HepG2 (cell line): ENCODE results near the gene ADGRE2. TPM values are rescaled to one million over a fixed set of nuclear protein-coding genes. Genes with fewer than 3 reads are reported as not detected.

Experiments
- ATAC-seq: fragments of 200-7000 bp; cut with Tn5 transposase; 3 replicates; pipeline ENCODE4 v1.9.1; 2020; ENCODE audit warnings: mild to moderate bottlenecking, moderate library complexity
- BruUV-seq: library from RNA; stranded (reverse); fragments of 400-500 nt; replicated peaks from 2 replicates; lab custom pipeline; 2021; lab: Mats Ljungman, UMichigan
- CTCF ChIA-PET: fragments of 300-600 bp; formaldehyde crosslinking; extraction: SDS; loops from one replicate; lab custom pipeline; 2021; ENCODE audit warnings: low total read pairs, inconsistent platforms, low intra/inter-chr PET ratio; lab: Yijun Ruan, JAX
- POLR2A ChIA-PET: fragments of 350-600 bp; sonication (Branson Sonifier 250); formaldehyde crosslinking; loops from one replicate; lab custom pipeline; 2020; ENCODE audit warnings: antibody characterized with exemption, inconsistent platforms; lab: Yijun Ruan, JAX
- DNase-seq: peaks from one replicate; pipeline ENCODE4 v3.0.0-alpha.2; 2015; ENCODE audit warnings: low spot score
- FAIRE-seq: peaks from 3 replicates; lab custom pipeline; 2011; peaks lifted over from hg19 to GRCh38; lab: Jason Lieb, UNC
- H2AFZ ChIP-seq: one replicate; pipeline ENCODE4 v1.6.1; 2011; ENCODE audit warnings: low read length, inconsistent platforms
- H3K27ac ChIP-seq: fragments of 300-600 bp; 3 replicates; pipeline ENCODE4 v1.8.0; 2011; ENCODE audit warnings: mixed run types, mild to moderate bottlenecking, mixed read lengths, low read length, inconsistent platforms; ENCODE audit not compliant: insufficient read depth; ENCODE audit errors: extremely low read length
- H3K27me3 ChIP-seq, 2 experiments: fragments of 200-600 bp in 1 of 2; 2 replicates in 1 of 2; 3 replicates in 1 of 2; pipeline versions ENCODE4 v1.6.0 to v1.8.0; 2011; ENCODE audit warnings: low read length in 2 of 2, mild to moderate bottlenecking in 2 of 2, moderate library complexity in 2 of 2, inconsistent platforms in 1 of 2; ENCODE audit not compliant: insufficient read depth in 2 of 2, control insufficient read depth in 1 of 2
- H3K36me3 ChIP-seq, 2 experiments: fragments of 200-600 bp in 1 of 2; replicated peaks in 1 of 2; 2 replicates in 1 of 2; 3 replicates in 1 of 2; pipeline versions ENCODE4 v1.5.1 to v1.8.0; 2011; ENCODE audit warnings: low read length in 2 of 2, inconsistent platforms in 1 of 2; ENCODE audit not compliant: insufficient read depth in 2 of 2, control insufficient read depth in 1 of 2
- H3K4me1 ChIP-seq: 2 replicates; pipeline ENCODE4 v1.5.1; 2012; ENCODE audit warnings: low read length, inconsistent platforms; ENCODE audit not compliant: insufficient read depth
- H3K4me2 ChIP-seq: 2 replicates; pipeline ENCODE4 v1.6.0; 2011; ENCODE audit warnings: low read depth, low read length, inconsistent platforms
- H3K4me3 ChIP-seq, 3 experiments: fragments of 200-600 bp in 1 of 3; sonication (generic), shearing (Covaris generic) in 1 of 3; replicated peaks in 1 of 3; 2 replicates each; pipeline ENCODE4 v1.5.1; 2011 to 2016; ENCODE audit warnings: low read length in 3 of 3, inconsistent platforms in 2 of 3, low read depth in 2 of 3, mild to moderate bottlenecking in 2 of 3, control low read depth in 1 of 3, mixed read lengths in 1 of 3; ENCODE audit not compliant: insufficient read depth in 1 of 3
- H3K79me2 ChIP-seq: one replicate; pipeline ENCODE4 v1.6.1; 2011; ENCODE audit warnings: low read length, inconsistent platforms; ENCODE audit not compliant: insufficient read depth
- H3K9ac ChIP-seq: 2 replicates; pipeline ENCODE4 v1.6.0; 2011; ENCODE audit warnings: mild to moderate bottlenecking, low read depth, low read length, inconsistent platforms; ENCODE audit not compliant: insufficient read depth
- H3K9me3 ChIP-seq: 2 replicates; pipeline ENCODE4 v1.5.1; 2012; ENCODE audit warnings: mild to moderate bottlenecking, low read length
- H4K20me1 ChIP-seq: 2 replicates; pipeline ENCODE4 v1.6.0; 2011; ENCODE audit warnings: inconsistent platforms, mild to moderate bottlenecking, low read length, moderate library complexity; ENCODE audit not compliant: insufficient read depth
- DNMT1 ChIP-seq: sonication (generic); formaldehyde crosslinking; IDR thresholded peaks from 2 replicates; pipeline ENCODE4 v1.5.1; 2020; ENCODE audit warnings: mild to moderate bottlenecking, missing genetic modification reagents
- ETS1 ChIP-seq: sonication (generic); formaldehyde crosslinking; IDR thresholded peaks from 2 replicates; pipeline ENCODE4 v1.4.0; 2020; ENCODE audit warnings: missing genetic modification reagents
- GATAD1 ChIP-seq: IDR thresholded peaks from 2 replicates; pipeline ENCODE4 v1.6.1; 2016; ENCODE audit warnings: missing genetic modification reagents, missing compliant biosample characterization
- MXD1 ChIP-seq: sonication (generic); formaldehyde crosslinking; IDR thresholded peaks from 2 replicates; pipeline ENCODE4 v1.4.0; 2020; ENCODE audit warnings: mild to moderate bottlenecking, missing genetic modification reagents
- MYNN ChIP-seq: sonication (generic); formaldehyde crosslinking; IDR thresholded peaks from 2 replicates; pipeline ENCODE4 v1.4.0; 2020; ENCODE audit warnings: mild to moderate bottlenecking, low read depth, missing genetic modification reagents
- SALL2 ChIP-seq: sonication (generic); formaldehyde crosslinking; IDR thresholded peaks from 2 replicates; pipeline ENCODE4 v1.8.1; 2023; ENCODE audit warnings: mild to moderate bottlenecking, missing genetic modification reagents, inconsistent platforms
- ZFP37 ChIP-seq: sonication (generic); formaldehyde crosslinking; IDR thresholded peaks from 2 replicates; pipeline ENCODE4 v1.4.0; 2020; ENCODE audit warnings: missing genetic modification reagents, borderline replicate concordance
- ZFP41 ChIP-seq: sonication (generic); formaldehyde crosslinking; IDR thresholded peaks from 2 replicates; pipeline ENCODE4 v1.4.0; 2020; ENCODE audit warnings: mild to moderate bottlenecking, missing genetic modification reagents, borderline replicate concordance
- ZNF232 ChIP-seq: sonication (generic); formaldehyde crosslinking; IDR thresholded peaks from 2 replicates; pipeline ENCODE4 v1.4.0; 2020; ENCODE audit warnings: missing genetic modification reagents, borderline replicate concordance
- ZNF235 ChIP-seq: sonication (generic); formaldehyde crosslinking; IDR thresholded peaks from 2 replicates; pipeline ENCODE4 v1.8.1; 2023; ENCODE audit warnings: mild to moderate bottlenecking, missing genetic modification reagents, borderline replicate concordance
- ZNF616 ChIP-seq: sonication (generic); formaldehyde crosslinking; IDR thresholded peaks from 2 replicates; pipeline ENCODE4 v1.5.0; 2020; ENCODE audit warnings: low read depth, mild to moderate bottlenecking, missing genetic modification reagents
- ZNF782 ChIP-seq: sonication (generic); formaldehyde crosslinking; IDR thresholded peaks from 2 replicates; pipeline ENCODE4 v1.4.0; 2020; ENCODE audit warnings: missing genetic modification reagents, mild to moderate bottlenecking, borderline replicate concordance
- WGBS: methylation state at CpG from one replicate; pipeline ENCODE4 v1.1.6; 2017; ENCODE audit warnings: low lambda C conversion rate; 5-methylcytosine and 5-hydroxymethylcytosine counted together
- in situ Hi-C: cut with HindIII; loops from 2 replicates; pipeline ENCODE4 v1.10.0; 2017; ENCODE audit warnings: low pct_unique_long_range_greater_than_20kb; ENCODE audit not compliant: extremely low pct_ligation_motif_present
- intact Hi-C: fragments of 100-400 bp; cut with micrococcal nuclease; formaldehyde crosslinking; loops from one replicate; pipeline ENCODE4 v1.10.0; 2022; ENCODE audit not compliant: unreplicated experiment
- polyA plus RNA-seq, 8 experiments: library from polyadenylated mRNA; depleted of rRNA in 3 of 8; stranded (reverse) in 7 of 8; unstranded in 1 of 8; fragments of >200 nt; fragmentation: Illumina TruSeq in 4 of 8; extraction: Trizol in 4 of 8; gene quantifications; 2 replicates each; pipeline versions ENCODE4 v1.2.1 to v1.2.3, GENCODE V29; 2011 to 2016; ENCODE audit warnings: low read depth in 4 of 8, missing spikeins in 1 of 8, mixed read lengths in 1 of 8; ENCODE audit not compliant: insufficient read depth in 1 of 8
- total RNA-seq, 5 experiments: library from RNA; depleted of rRNA; stranded (reverse); fragments of >200 nt; fragmentation: Illumina TruSeq; extraction: Trizol; gene quantifications; 2 replicates each; pipeline ENCODE4 v1.2.3, GENCODE V29; 2016; ENCODE audit warnings: low read depth in 1 of 5

ADGRE2 gene
- total and polyA plus RNA-seq, 2 of the 13 experiments (the other 11 are each of a cell fraction or from before 2014, with no cell fraction given), result 0.04 TPM; not detected in 1

GRCh38 chr19:14769201-14769600 is 9.2 kb downstream of the ADGRE2 start:
- CTCF ChIA-PET, result no interaction called here

More at GRCh38 chr19:14769201-14769600, 9.2 kb downstream of the ADGRE2 start:
- no peaks in the 10 kb centered on the region for H3K9me3 ChIP-seq
- 46% methylated on average over 5 of the region's 5 CpGs for WGBS
- no peak overlapping the region for H3K4me3 ChIP-seq
- peaks cover 0 to 2% of the 10 kb centered on the region in 2 experiments; a peak in 2 of 5 replicates for H3K27me3 ChIP-seq
- no peaks in the 10 kb centered on the region for H3K79me2 ChIP-seq
- FAIRE-seq (no peak), DNase-seq (no peak), ATAC-seq (no peak)
- no peak overlapping the region for H3K27ac ChIP-seq
- no peak for TF ChIP-seq ZFP41
- TF ChIP-seq ZNF616 (CRISPR knock-in tag), result no peak
- no peak for TF ChIP-seq ETS1 (CRISPR knock-in tag)
- TF ChIP-seq MYNN (CRISPR knock-in tag), result no peak
- no peak for TF ChIP-seq SALL2 (CRISPR knock-in tag)
- no peak for TF ChIP-seq GATAD1 (CRISPR knock-in tag)
- TF ChIP-seq DNMT1 (CRISPR knock-in tag), result no peak
- no peak for TF ChIP-seq ZNF235 (CRISPR knock-in tag)
- no peak for TF ChIP-seq ZNF232
- no peak for TF ChIP-seq MXD1 (CRISPR knock-in tag)
- no peak for TF ChIP-seq ZNF782 (CRISPR knock-in tag)
- no peak for TF ChIP-seq ZFP37 (CRISPR knock-in tag)
- no peak overlapping the region for H3K9ac ChIP-seq
- H2AFZ ChIP-seq, result no peak overlapping the region
- no TSS peak for BruUV-seq
- no peaks in the 10 kb centered on the region for H3K36me3 ChIP-seq
- no peak overlapping the region for H3K4me2 ChIP-seq
- intact Hi-C loops (no loop called here), in situ Hi-C loops (no loop called here)
- H4K20me1 ChIP-seq, result no peaks in the 10 kb centered on the region
- no peaks in the 10 kb centered on the region for H3K4me1 ChIP-seq
- POLR2A ChIA-PET, result no interaction called here
